Body of pancreas (tissue), 4 donors: ENCODE data around the gene NECAP2.

Source experiments
- POLR2A ChIP-seq, 3 donors: fragments of 450-650 bp; IDR thresholded peaks; one replicate each; pipeline ENCODE4 v1.6.1; 2016; ENCODE audit warnings: antibody characterized with exemption in 3 of 3, mild to moderate bottlenecking in 2 of 3
- TF ChIP-seq, protein P1 (sequence below), 7 experiments: fragments of 450-650 bp in 4 of 7; fragments of 200-600 bp in 3 of 7; sonication (generic) in 3 of 7; IDR thresholded peaks; one replicate each; pipeline ENCODE4 v1.5.1; 2016 to 2019; ENCODE audit warnings: antibody characterized with exemption in 7 of 7

DNA sequence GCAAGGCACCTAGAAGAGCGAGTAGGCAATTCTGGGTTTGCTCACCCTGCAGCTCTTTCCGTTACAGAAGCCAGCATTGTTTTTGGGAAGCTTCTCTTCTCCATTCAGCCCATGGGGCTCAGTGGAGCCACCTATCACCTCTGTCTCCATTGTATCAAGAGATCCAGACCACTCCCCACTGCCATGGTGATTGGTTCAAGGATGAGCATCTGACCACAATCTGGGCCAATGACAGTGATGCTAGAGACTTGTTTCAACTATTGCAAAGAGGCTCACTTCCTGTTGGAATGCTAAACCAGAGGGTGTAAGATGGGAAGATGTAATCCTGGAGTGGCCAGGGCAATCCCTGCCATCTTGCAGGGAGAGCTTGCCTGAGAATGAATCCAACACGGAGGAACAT lies 9.9 kb upstream of the NECAP2 start:
- TF ChIP-seq, protein P1, sequence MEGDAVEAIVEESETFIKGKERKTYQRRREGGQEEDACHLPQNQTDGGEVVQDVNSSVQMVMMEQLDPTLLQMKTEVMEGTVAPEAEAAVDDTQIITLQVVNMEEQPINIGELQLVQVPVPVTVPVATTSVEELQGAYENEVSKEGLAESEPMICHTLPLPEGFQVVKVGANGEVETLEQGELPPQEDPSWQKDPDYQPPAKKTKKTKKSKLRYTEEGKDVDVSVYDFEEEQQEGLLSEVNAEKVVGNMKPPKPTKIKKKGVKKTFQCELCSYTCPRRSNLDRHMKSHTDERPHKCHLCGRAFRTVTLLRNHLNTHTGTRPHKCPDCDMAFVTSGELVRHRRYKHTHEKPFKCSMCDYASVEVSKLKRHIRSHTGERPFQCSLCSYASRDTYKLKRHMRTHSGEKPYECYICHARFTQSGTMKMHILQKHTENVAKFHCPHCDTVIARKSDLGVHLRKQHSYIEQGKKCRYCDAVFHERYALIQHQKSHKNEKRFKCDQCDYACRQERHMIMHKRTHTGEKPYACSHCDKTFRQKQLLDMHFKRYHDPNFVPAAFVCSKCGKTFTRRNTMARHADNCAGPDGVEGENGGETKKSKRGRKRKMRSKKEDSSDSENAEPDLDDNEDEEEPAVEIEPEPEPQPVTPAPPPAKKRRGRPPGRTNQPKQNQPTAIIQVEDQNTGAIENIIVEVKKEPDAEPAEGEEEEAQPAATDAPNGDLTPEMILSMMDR (IDR thresholded peaks at IDR 0.05) = no peak
- TF ChIP-seq POLR2A (IDR thresholded peaks at IDR 0.05) = no peak
